Fibroblast of skin of left quadriceps (primary cell): Measurements from ENCODE around the gene LRP2.

Experiments used
- DNase-seq, 2 experiments: peaks; one replicate each; pipeline ENCODE4 v3.0.0-alpha.2; 2013; ENCODE audit warnings: low read depth in 2 of 2

LRP2 gene

GRCh38 chr2:169091256-169091655 lies 271.1 kb downstream of the LRP2 start:
- no peak for DNase-seq

- no peak for DNase-seq
Observed at GRCh38 chr2:169090133-169090820, 272.1 kb downstream of the LRP2 start.

GRCh38 chr2:169089182-169089581 lies 273.2 kb downstream of the LRP2 start:
- DNase-seq: no peak

- DNase-seq: no peak
Observed at GRCh38 chr2:169087757-169088379, 274.5 kb downstream of the LRP2 start.

GRCh38 chr2:169086893-169087467 lies 275.4 kb downstream of the LRP2 start:
- no peak for DNase-seq

- DNase-seq: no peak
Observed at GRCh38 chr2:169082995-169083394, 279.3 kb downstream of the LRP2 start.

GRCh38 chr2:169081551-169081950 lies 280.8 kb downstream of the LRP2 start:
- no peak for DNase-seq

- no peak for DNase-seq
Observed at GRCh38 chr2:169080250-169081069, 281.9 kb downstream of the LRP2 start.

GRCh38 chr2:169077674-169078240 lies 284.6 kb downstream of the LRP2 start:
- DNase-seq: no peak
